ENCODE data around the gene BCAT1.
A peak's percentile ranks its signal among the peaks of the same experiment; 100 is the strongest.

BCAT1 gene

DNA sequence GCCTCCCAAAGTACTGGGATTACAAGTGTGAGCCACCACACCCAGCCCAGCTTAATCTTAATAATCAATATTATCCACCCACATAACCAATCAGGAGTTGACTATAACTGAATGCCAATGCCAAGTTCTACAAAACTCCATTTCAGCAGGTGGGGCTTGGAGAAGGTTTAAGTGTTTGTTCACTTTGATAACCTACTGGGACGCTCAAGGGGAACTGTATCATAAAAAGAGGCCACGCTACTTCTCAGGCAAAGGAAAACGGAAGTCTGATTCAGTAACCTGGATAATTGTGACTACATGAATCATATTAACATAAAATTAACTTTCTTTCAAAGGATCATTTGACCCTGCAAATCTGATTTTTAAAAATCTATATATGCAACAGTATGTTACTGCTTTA is 179.2 kb downstream of the BCAT1 start:
- no peak for DNase-seq (ENCODE audit: insufficient read length)
- FAIRE-seq, result no peak
- TF ChIP-seq POLR2AphosphoS5 (IDR thresholded peaks at IDR 0.05; ENCODE audit: low read depth, low read length) (no peak), POLR2A (IDR thresholded peaks at IDR 0.05; ENCODE audit: low read depth, low read length) (no peak), TAF1 (IDR thresholded peaks at IDR 0.05; ENCODE audit: borderline replicate concordance, low read depth, low read length) (no peak)

DNA sequence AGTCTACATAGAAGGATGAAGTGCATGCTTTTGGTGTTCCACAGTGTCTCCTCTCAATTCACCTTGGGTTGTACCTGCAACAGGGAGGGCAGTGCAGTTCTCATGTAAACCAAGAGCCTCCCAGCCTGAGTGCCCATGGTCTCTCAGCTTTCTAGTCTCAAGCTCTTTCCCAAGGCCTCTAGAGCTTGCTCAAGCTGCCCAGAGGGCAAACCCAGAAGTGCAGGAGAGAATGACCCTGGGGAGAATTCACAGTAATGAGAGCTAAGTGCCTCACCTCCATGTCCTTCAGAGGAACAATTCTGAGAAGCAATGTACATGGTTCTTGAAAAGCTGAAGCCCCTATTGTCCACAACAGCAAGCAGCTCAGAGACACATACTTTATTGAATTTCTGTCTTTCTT is 180.5 kb downstream of the BCAT1 start:
- DNase-seq (ENCODE audit: insufficient read length) (no peak), FAIRE-seq (no peak)
- TF ChIP-seq TAF1 (IDR thresholded peaks at IDR 0.05; ENCODE audit: borderline replicate concordance, low read depth, low read length), result no peak
- TF ChIP-seq POLR2AphosphoS5 (IDR thresholded peaks at IDR 0.05; ENCODE audit: low read depth, low read length), result no peak
- TF ChIP-seq POLR2A (IDR thresholded peaks at IDR 0.05; ENCODE audit: low read depth, low read length), result no peak

DNA sequence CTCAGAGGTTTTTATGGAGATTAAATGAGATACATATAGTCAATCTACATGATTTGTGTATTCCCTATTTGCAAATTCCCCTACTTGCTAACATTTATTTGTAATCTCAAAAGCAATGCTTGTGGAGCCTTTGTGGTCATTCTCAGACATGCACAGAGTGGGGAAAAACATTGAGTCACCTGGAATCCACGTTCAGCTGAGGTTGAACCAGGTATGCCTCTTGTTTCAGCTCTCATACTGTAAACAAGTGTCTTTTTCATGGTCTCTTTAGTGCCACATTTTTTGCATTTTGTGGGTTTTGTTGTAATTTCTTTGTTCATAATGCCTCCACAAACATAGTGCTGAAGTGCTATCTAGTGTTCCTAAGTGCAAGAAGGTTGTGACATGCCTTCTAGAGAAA is 181.9 kb downstream of the BCAT1 start:
- DNase-seq (ENCODE audit: insufficient read length) (no peak), FAIRE-seq (peak; percentile 42)
- TF ChIP-seq TAF1 (IDR thresholded peaks at IDR 0.05; ENCODE audit: borderline replicate concordance, low read depth, low read length) (no peak), POLR2A (IDR thresholded peaks at IDR 0.05; ENCODE audit: low read depth, low read length) (no peak), POLR2AphosphoS5 (IDR thresholded peaks at IDR 0.05; ENCODE audit: low read depth, low read length) (no peak)

DNA sequence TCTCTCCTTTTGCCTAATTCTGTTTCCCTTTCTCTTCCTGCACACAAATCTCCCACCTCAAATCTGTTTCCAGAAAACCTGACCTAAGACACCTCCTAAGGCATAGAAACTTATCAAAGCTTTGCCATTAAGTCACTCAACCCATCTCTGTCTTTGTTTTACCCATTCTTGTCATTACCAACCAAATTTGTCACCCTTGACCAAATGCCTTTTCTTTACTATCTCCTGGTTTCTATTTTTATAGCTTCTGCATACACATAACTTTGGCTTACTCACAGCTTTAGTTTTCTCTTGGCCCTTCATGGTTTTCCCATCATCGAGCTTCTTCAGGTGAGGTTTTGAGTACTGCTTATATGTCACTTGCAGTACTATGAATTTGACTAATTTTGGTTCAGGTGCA is 184.2 kb downstream of the BCAT1 start:
- no peak for DNase-seq (ENCODE audit: insufficient read length)

DNA sequence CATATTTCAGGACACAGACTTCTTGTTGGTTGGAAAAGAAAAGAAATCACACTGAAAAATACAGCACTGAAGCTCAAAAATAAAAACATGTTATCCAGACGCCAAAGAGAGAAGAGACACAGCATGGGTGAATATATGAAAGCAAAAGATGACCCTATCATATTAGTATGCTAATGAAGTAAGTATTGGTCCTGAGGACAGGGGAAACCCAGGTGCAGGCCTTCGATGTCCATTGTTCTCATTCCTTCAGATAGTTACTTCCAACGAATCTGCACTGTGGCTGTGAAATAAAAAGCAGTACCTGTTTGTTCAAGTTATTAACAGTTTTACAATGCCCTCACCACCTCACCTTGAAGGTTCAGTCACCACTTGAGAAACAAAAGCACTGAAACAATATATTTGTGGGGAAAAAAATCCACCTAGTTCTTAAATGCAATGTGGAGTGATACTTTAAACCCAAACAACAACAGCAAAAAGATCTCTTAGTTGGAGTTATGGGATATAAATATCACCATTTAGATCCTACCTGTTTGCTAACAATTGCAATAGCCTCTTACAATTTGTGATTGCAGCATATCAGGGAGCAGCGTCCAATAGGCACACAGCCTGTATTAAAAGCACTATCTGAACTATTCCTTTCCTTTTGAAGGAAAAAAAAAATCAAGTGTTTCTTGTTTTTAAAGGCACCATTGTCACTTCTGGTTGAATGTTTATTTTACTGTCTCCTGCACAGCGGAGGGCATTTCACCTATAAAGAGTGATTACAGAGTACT is 188.1 kb downstream of the BCAT1 start:
- TF ChIP-seq POLR2AphosphoS5 (IDR thresholded peaks at IDR 0.05; ENCODE audit: low read depth, low read length) (no peak), POLR2A (IDR thresholded peaks at IDR 0.05; ENCODE audit: low read depth, low read length) (no peak)

More for the DNA sequence above, 184.2 kb downstream of the BCAT1 start:
- TF ChIP-seq POLR2AphosphoS5 (IDR thresholded peaks at IDR 0.05; ENCODE audit: low read depth, low read length), result no peak
- no peak for FAIRE-seq

DNA sequence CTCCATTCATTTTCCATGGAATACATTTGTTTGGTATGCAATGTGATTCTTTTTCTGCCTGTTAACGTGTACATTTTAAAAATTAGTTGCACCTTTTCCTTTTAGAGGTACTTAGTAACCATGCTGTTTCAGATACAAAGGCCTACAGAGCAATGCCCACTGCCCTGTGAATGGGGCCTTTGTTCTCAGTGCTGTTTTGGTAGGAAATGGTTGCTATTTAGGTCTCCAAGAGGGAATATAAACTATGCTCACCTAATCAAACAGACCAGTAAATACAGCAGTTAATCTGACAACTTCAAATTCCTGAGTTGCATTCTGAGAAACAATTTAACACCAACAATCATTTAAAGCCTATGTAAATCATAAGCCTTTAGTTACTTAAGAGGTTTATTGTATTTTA is 188.7 kb downstream of the BCAT1 start:
- TF ChIP-seq POLR2A (IDR thresholded peaks at IDR 0.05; ENCODE audit: low read depth, low read length) (no peak), TAF1 (IDR thresholded peaks at IDR 0.05; ENCODE audit: borderline replicate concordance, low read depth, low read length) (no peak), POLR2AphosphoS5 (IDR thresholded peaks at IDR 0.05; ENCODE audit: low read depth, low read length) (no peak)
- DNase-seq (ENCODE audit: insufficient read length) (no peak), FAIRE-seq (no peak)

More for the DNA sequence above, 188.1 kb downstream of the BCAT1 start:
- no peak for FAIRE-seq
- no peak for DNase-seq (ENCODE audit: insufficient read length)
